HL-60 (cell line): ENCODE data around the gene SLC25A48.

Source experiments
- DNase-seq, 2 experiments: peaks; one replicate each; pipeline ENCODE4 v3.0.0-alpha.2; 2010 to 2020; ENCODE audit warnings: low read depth in 1 of 2, low spot score in 1 of 2
- H3K27ac ChIP-seq: fragments of 250-450 bp; sonication (Bioruptor Pico); replicated peaks from 2 replicates; pipeline ENCODE4 v1.5.1; 2020; ENCODE audit warnings: mild to moderate bottlenecking, moderate library complexity
- H3K27me3 ChIP-seq: fragments of 250-450 bp; sonication (Bioruptor Pico); 2 replicates; pipeline ENCODE4 v1.5.1; 2021; ENCODE audit warnings: mild to moderate bottlenecking, moderate library complexity; ENCODE audit not compliant: insufficient read depth, poor library complexity, severe bottlenecking
- H3K4me3 ChIP-seq: replicated peaks from 2 replicates; pipeline ENCODE4 v1.5.1; 2011; ENCODE audit warnings: mild to moderate bottlenecking, control low read depth, low read length; ENCODE audit not compliant: insufficient read depth
- CTCF ChIP-seq: IDR thresholded peaks from one replicate; pipeline ENCODE4 v1.5.1; 2011; ENCODE audit warnings: low read length, control low read depth, inconsistent platforms; ENCODE audit not compliant: insufficient read depth
- GABPA ChIP-seq: IDR thresholded peaks from 2 replicates; pipeline ENCODE4 v1.6.1; 2012; ENCODE audit warnings: low read depth
- POLR2AphosphoS5 ChIP-seq: IDR thresholded peaks from 2 replicates; pipeline ENCODE4 v1.6.1; 2012; ENCODE audit warnings: low read depth
- SPI1 ChIP-seq: IDR thresholded peaks from 2 replicates; pipeline ENCODE4 v1.6.1; 2012; ENCODE audit warnings: low read depth, mild to moderate bottlenecking, borderline replicate concordance
- TF ChIP-seq, protein P1 (sequence below): IDR thresholded peaks from 2 replicates; pipeline ENCODE4 v1.6.1; 2012; ENCODE audit warnings: low read depth; ENCODE audit not compliant: insufficient replicate concordance

SLC25A48 gene

GRCh38 chr5:135822959-135823358, 11.5 kb upstream of the SLC25A48 start:
- DNase-seq: no peak
- TF ChIP-seq POLR2AphosphoS5 (no peak), GABPA (no peak), SPI1 (no peak), CTCF (no peak)
- TF ChIP-seq, protein P1, sequence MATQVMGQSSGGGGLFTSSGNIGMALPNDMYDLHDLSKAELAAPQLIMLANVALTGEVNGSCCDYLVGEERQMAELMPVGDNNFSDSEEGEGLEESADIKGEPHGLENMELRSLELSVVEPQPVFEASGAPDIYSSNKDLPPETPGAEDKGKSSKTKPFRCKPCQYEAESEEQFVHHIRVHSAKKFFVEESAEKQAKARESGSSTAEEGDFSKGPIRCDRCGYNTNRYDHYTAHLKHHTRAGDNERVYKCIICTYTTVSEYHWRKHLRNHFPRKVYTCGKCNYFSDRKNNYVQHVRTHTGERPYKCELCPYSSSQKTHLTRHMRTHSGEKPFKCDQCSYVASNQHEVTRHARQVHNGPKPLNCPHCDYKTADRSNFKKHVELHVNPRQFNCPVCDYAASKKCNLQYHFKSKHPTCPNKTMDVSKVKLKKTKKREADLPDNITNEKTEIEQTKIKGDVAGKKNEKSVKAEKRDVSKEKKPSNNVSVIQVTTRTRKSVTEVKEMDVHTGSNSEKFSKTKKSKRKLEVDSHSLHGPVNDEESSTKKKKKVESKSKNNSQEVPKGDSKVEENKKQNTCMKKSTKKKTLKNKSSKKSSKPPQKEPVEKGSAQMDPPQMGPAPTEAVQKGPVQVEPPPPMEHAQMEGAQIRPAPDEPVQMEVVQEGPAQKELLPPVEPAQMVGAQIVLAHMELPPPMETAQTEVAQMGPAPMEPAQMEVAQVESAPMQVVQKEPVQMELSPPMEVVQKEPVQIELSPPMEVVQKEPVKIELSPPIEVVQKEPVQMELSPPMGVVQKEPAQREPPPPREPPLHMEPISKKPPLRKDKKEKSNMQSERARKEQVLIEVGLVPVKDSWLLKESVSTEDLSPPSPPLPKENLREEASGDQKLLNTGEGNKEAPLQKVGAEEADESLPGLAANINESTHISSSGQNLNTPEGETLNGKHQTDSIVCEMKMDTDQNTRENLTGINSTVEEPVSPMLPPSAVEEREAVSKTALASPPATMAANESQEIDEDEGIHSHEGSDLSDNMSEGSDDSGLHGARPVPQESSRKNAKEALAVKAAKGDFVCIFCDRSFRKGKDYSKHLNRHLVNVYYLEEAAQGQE: no peak
- H3K27ac ChIP-seq: no peak overlapping the region

DNA sequence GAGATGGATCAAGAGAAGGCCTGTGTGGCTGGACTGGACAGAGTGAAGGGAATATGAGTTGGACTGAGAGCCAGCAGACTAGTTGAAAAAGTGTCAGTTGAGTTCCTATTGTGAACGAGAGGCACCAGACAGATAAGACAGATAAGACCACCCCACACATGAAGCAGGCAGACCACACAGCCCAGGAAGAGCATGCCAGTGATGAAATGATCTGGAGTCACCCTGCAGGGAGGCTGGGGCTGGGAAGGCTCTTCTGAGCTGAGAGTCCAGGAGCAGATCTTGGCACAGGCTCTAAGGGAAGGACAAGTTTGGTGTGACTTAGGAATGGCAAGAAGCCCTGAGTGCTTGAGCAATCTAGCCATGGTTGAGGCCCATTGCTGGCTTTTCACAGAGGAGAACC, 10.6 kb upstream of the SLC25A48 start:
- no peak overlapping the region for H3K27ac ChIP-seq
- no peak for DNase-seq
- H3K27me3 ChIP-seq: no peaks in the 10 kb centered on the region
- TF ChIP-seq GABPA (no peak), SPI1 (no peak), CTCF (no peak), POLR2AphosphoS5 (no peak)
- TF ChIP-seq, protein P1: no peak
- no peak overlapping the region for H3K4me3 ChIP-seq

More at GRCh38 chr5:135822959-135823358, 11.5 kb upstream of the SLC25A48 start:
- Histone ChIP-seq H3K27me3 (no peaks in the 10 kb centered on the region), H3K4me3 (no peak overlapping the region)

DNA sequence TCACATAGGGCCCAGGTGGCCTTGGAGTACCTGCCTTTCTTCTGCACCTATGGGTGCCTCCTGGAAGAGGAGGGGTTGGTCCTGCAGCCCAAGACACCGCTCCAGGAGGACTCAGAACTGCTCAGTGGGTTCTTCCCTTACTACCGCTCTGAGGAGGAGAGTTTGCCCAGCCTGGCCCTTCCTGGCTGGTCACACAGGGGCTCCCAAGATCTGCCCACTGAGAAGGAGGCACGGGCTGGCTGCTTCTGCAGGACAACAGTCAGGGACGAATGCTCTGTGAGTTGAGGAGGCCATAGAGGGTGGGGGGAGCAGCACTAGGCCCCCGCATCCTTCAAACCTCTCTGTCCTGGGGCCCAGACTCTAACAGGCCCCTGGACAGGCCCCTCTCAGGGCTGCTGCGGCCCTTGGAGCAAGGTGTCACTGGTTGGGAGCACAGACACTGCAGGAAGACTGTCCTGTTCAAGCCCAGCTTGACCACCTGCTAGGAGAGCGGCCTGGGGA, 9.9 kb upstream of the SLC25A48 start:
- Histone ChIP-seq H3K27ac (no peak overlapping the region), H3K4me3 (no peak overlapping the region), H3K27me3 (no peaks in the 10 kb centered on the region)
- DNase-seq: no peak
- TF ChIP-seq CTCF (no peak), POLR2AphosphoS5 (no peak), GABPA (no peak), SPI1 (no peak)
- TF ChIP-seq, protein P1: no peak
